GM18498 (cell line): ENCODE results near the gene PPP1R3A.
"Not testable (repeated sequence)": the region's sequence is repeated elsewhere in the genome, so short reads cannot be mapped to it uniquely, and the experiment has no call there.

Experiments
- ATAC-seq: cut with Tn5 transposase; IDR thresholded peaks from one replicate; pipeline ENCODE4 v1.9.1; 2021; ENCODE audit warnings: mild to moderate bottlenecking, moderate library complexity; ENCODE audit not compliant: unreplicated experiment

PPP1R3A gene

GRCh38 chr7:113918946-113919345 is at the start of gene PPP1R3A:
TSS of gene PPP1R3A (minus strand) at chr7:113919009. CDS start at chr7:113918996, 13 bp downstream.
- ATAC-seq, result no peak

- ATAC-seq, result no peak
Measured at GRCh38 chr7:113963356-113963755, 44.5 kb upstream of the PPP1R3A start.

GRCh38 chr7:113959910-113960309 is 41.1 kb upstream of the PPP1R3A start:
- ATAC-seq, result no peak

GRCh38 chr7:113955157-113955556 is 36.3 kb upstream of the PPP1R3A start:
- no peak for ATAC-seq

- ATAC-seq, result no peak
Measured at GRCh38 chr7:113953553-113953952, 34.7 kb upstream of the PPP1R3A start.

- ATAC-seq, result no peak
Measured at GRCh38 chr7:113945018-113945938, 26.5 kb upstream of the PPP1R3A start.

GRCh38 chr7:113936982-113937381 is 18.2 kb upstream of the PPP1R3A start:
- ATAC-seq, result no peak

- no peak for ATAC-seq
Measured at GRCh38 chr7:113936535-113936934, 17.7 kb upstream of the PPP1R3A start.

GRCh38 chr7:113929389-113929788 is 10.6 kb upstream of the PPP1R3A start:
- ATAC-seq, result not testable (repeated sequence)

GRCh38 chr7:113928112-113928511 is 9.3 kb upstream of the PPP1R3A start:
- ATAC-seq, result no peak

GRCh38 chr7:113922049-113922448 is 3.2 kb upstream of the PPP1R3A start:
- no peak for ATAC-seq

GRCh38 chr7:113921363-113921762 is 2.6 kb upstream of the PPP1R3A start:
- no peak for ATAC-seq

GRCh38 chr7:113917840-113918239 is 969 bp downstream of the PPP1R3A start:
- ATAC-seq, result no peak

- ATAC-seq, result no peak
Measured at GRCh38 chr7:113915956-113916355, 2.9 kb downstream of the PPP1R3A start.

GRCh38 chr7:113912876-113913275 is 5.9 kb downstream of the PPP1R3A start:
- no peak for ATAC-seq

- ATAC-seq, result no peak
Measured at GRCh38 chr7:113907617-113908016, 11.2 kb downstream of the PPP1R3A start.

GRCh38 chr7:113904521-113904920 is 14.3 kb downstream of the PPP1R3A start:
- ATAC-seq, result no peak

GRCh38 chr7:113892818-113893217 is 26.0 kb downstream of the PPP1R3A start:
- ATAC-seq, result no peak

- no peak for ATAC-seq
Measured at GRCh38 chr7:113891828-113892227, 27.0 kb downstream of the PPP1R3A start.

- ATAC-seq, result no peak
Measured at GRCh38 chr7:113891031-113891350, 27.8 kb downstream of the PPP1R3A start.

GRCh38 chr7:113890331-113891030 is 28.3 kb downstream of the PPP1R3A start:
- ATAC-seq, result no peak

- no peak for ATAC-seq
Measured at GRCh38 chr7:113883096-113883495, 35.7 kb downstream of the PPP1R3A start.
